ENCODE data around the gene GPR84. TPM values are rescaled to one million over a fixed set of nuclear protein-coding genes. Genes with fewer than 3 reads are reported as not detected.

The GPR84 gene

Small RNAs within 50 kb of the gene (small RNA-seq; reads per million reads assigned to genes)
- gene MIR148B (ENCODE audit: insufficient read depth) (3,929 reads per million, percentile 99 among the genes with 10 or more reads in this experiment), gene RN7SL744P (ENCODE audit: insufficient read depth) (not detected), gene RNU6-950P (ENCODE audit: insufficient read depth) (not detected)

All from mesendoderm (in vitro differentiated cells).